GM12801 (cell line): ENCODE measurements around the gene COG4.

ENCODE experiments used
- CTCF ChIP-seq: IDR thresholded peaks from one replicate; pipeline ENCODE4 v1.5.1; 2011; ENCODE audit warnings: control low read depth; ENCODE audit not compliant: insufficient read length; ENCODE audit errors: extremely low read depth

Gene COG4

GRCh38 chr16:70457446-70458166 lies 65.7 kb downstream of the COG4 start:
- no peak for TF ChIP-seq CTCF

GRCh38 chr16:70455910-70456309 lies 67.4 kb downstream of the COG4 start:
- no peak for TF ChIP-seq CTCF

- no peak for TF ChIP-seq CTCF
Observed at GRCh38 chr16:70454222-70455034, 68.9 kb downstream of the COG4 start, which contains the start of gene FCSK. FCSK (plus strand) TSS chr16:70454595; CDS start chr16:70463191, 8,596 bp downstream.

- TF ChIP-seq CTCF: no peak
Observed at GRCh38 chr16:70453892-70454221, 69.5 kb downstream of the COG4 start.

GRCh38 chr16:70453117-70453891 lies 70.0 kb downstream of the COG4 start:
- TF ChIP-seq CTCF: no peak

GRCh38 chr16:70448075-70448474 lies 75.3 kb downstream of the COG4 start:
- no peak for TF ChIP-seq CTCF
